Non-pigmented ciliary epithelial cell (primary cell): ENCODE measurements around the gene GALNT17.
A peak's percentile ranks its signal among the peaks of the same experiment; 100 is the strongest.
"Not testable (repeated sequence)": the region's sequence is repeated elsewhere in the genome, so short reads cannot be mapped to it uniquely, and the experiment has no call there.

Source experiments
- DNase-seq: peaks from one replicate; pipeline ENCODE4 v3.0.0-alpha.2; 2010; ENCODE audit warnings: low read depth

GALNT17 gene

GRCh38 chr7:71563276-71563675, 431.3 kb downstream of the GALNT17 start:
- DNase-seq: no peak

GRCh38 chr7:71566376-71566775, 434.4 kb downstream of the GALNT17 start:
- no peak for DNase-seq

GRCh38 chr7:71566991-71567390, 435.0 kb downstream of the GALNT17 start:
- no peak for DNase-seq

- DNase-seq: no peak
Observed at GRCh38 chr7:71574153-71574860, 442.4 kb downstream of the GALNT17 start.

GRCh38 chr7:71580027-71580426, 448.1 kb downstream of the GALNT17 start:
- DNase-seq: no peak

GRCh38 chr7:71584256-71584655, 452.3 kb downstream of the GALNT17 start:
- no peak for DNase-seq

- DNase-seq: no peak
Observed at GRCh38 chr7:71591876-71592275, 459.9 kb downstream of the GALNT17 start.

GRCh38 chr7:71592388-71592787, 460.4 kb downstream of the GALNT17 start:
- not testable (repeated sequence) for DNase-seq

- no peak for DNase-seq
Observed at GRCh38 chr7:71594736-71595135, 462.8 kb downstream of the GALNT17 start.

GRCh38 chr7:71595176-71595575, 463.2 kb downstream of the GALNT17 start:
- no peak for DNase-seq

- DNase-seq: no peak
Observed at GRCh38 chr7:71598553-71598952, 466.6 kb downstream of the GALNT17 start.

GRCh38 chr7:71601851-71602250, 469.9 kb downstream of the GALNT17 start:
- DNase-seq: no peak

- no peak for DNase-seq
Observed at GRCh38 chr7:71604818-71605414, 473.0 kb downstream of the GALNT17 start.

- DNase-seq: no peak
Observed at GRCh38 chr7:71611986-71612385, 480.0 kb downstream of the GALNT17 start.

GRCh38 chr7:71612911-71613310, 481.0 kb downstream of the GALNT17 start:
- DNase-seq: no peak

GRCh38 chr7:71613313-71613712, 481.4 kb downstream of the GALNT17 start:
- no peak for DNase-seq

GRCh38 chr7:71615017-71615416, 483.1 kb downstream of the GALNT17 start:
- no peak for DNase-seq

- no peak for DNase-seq
Observed at GRCh38 chr7:71616217-71616616, 484.3 kb downstream of the GALNT17 start.

- no peak for DNase-seq
Observed at GRCh38 chr7:71618278-71618677, 486.3 kb downstream of the GALNT17 start.

- DNase-seq: no peak
Observed at GRCh38 chr7:71625545-71625944, 493.6 kb downstream of the GALNT17 start.

- DNase-seq: no peak
Observed at GRCh38 chr7:71626206-71626605, 494.3 kb downstream of the GALNT17 start.

GRCh38 chr7:71627651-71628050, 495.7 kb downstream of the GALNT17 start:
- DNase-seq: no peak

- no peak for DNase-seq
Observed at GRCh38 chr7:71630516-71630915, 498.6 kb downstream of the GALNT17 start.

- DNase-seq: peak; percentile 88
Observed at GRCh38 chr7:71633551-71634008, 501.6 kb downstream of the GALNT17 start.
